NCI-H1694 treated with DMSO at 0.1 percent for 48 hours (cell line): ENCODE measurements around the gene GPR156.

Source experiments
- DNase-seq: peaks from one replicate; lab custom pipeline; 2025; lab: John Stamatoyannopoulos, UW

GPR156 gene

GRCh38 chr3:120119846-120120510 is 165.0 kb downstream of the GPR156 start:
- DNase-seq = no peak
